Tibial nerve (tissue), 4 donors: ENCODE data around the gene TSACC.

ENCODE experiments used
- EP300 ChIP-seq, 2 donors: sonication (generic); formaldehyde crosslinking; IDR thresholded peaks; one replicate each; pipeline ENCODE4 v1.6.1; 2017; ENCODE audit warnings: antibody characterized with exemption in 2 of 2, mild to moderate bottlenecking in 1 of 2
- POLR2A ChIP-seq, 2 donors: fragments of 450-650 bp; IDR thresholded peaks; one replicate each; pipeline ENCODE4 v1.6.1; 2017; ENCODE audit warnings: antibody characterized with exemption in 2 of 2, mild to moderate bottlenecking in 2 of 2, moderate library complexity in 2 of 2
- TF ChIP-seq, protein P1 (sequence below), 5 experiments: fragments of 200-600 bp in 3 of 5; fragments of 450-650 bp in 2 of 5; sonication (generic) in 3 of 5; IDR thresholded peaks; one replicate each; pipeline ENCODE4 v1.5.1; 2016 to 2019; ENCODE audit warnings: antibody characterized with exemption in 5 of 5, mild to moderate bottlenecking in 3 of 5, moderate library complexity in 2 of 5

DNA sequence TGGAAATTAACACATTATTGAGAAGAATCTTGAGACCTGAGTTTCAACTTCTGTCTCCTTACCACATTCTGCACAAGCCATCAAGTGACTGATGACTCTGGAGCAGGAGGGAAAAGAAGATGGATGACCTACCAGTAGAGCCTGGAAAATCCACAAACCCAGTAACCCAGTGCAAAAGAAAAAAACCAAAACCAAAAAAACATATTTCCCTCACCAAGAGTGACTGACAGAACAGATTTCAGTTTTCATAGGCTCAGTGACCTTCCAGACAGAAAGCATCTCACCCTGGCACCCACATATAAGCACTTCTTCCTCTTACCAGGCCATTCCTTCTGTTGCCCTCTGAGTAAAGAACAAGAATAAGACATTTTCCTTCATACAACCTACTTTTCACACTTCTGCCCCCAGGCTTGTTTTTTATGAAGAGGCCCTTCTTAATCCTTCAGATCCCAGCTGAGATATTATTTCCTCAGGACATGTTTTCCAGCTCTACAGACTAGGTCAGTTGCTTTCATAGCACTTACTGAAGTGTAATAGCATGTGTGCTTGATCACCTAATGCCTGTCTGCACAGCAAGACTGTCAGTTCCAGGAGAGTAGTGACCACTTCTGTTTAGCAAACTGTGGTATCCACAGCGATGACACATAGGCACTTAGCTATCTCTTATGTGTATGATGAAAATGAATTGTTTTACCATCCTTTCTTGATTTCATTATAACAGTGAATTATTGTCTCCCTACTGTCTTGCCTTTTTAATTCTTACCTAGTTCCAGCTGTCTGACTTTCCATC, 4.0 kb downstream of the TSACC start:
- TF ChIP-seq POLR2A (IDR thresholded peaks at IDR 0.05) (no peak), EP300 (IDR thresholded peaks at IDR 0.05) (no peak)
- TF ChIP-seq, protein P1, sequence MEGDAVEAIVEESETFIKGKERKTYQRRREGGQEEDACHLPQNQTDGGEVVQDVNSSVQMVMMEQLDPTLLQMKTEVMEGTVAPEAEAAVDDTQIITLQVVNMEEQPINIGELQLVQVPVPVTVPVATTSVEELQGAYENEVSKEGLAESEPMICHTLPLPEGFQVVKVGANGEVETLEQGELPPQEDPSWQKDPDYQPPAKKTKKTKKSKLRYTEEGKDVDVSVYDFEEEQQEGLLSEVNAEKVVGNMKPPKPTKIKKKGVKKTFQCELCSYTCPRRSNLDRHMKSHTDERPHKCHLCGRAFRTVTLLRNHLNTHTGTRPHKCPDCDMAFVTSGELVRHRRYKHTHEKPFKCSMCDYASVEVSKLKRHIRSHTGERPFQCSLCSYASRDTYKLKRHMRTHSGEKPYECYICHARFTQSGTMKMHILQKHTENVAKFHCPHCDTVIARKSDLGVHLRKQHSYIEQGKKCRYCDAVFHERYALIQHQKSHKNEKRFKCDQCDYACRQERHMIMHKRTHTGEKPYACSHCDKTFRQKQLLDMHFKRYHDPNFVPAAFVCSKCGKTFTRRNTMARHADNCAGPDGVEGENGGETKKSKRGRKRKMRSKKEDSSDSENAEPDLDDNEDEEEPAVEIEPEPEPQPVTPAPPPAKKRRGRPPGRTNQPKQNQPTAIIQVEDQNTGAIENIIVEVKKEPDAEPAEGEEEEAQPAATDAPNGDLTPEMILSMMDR (IDR thresholded peaks at IDR 0.05) = no peak
